Gastrocnemius medialis (tissue), 4 donors: Measurements from ENCODE around the gene CALHM6. TPM values are rescaled to one million over a fixed set of nuclear protein-coding genes. Genes with fewer than 3 reads are reported as not detected.

Experiments used
- ATAC-seq, 2 donors: fragments of 150-250 bp; one replicate each; pipeline ENCODE4 v1.9.1; 2016
- DNase-seq, 2 donors: peaks; one replicate each; pipeline ENCODE4 v3.0.0-alpha.2; 2019
- H3K27ac ChIP-seq, 4 donors: fragments of 200-600 bp; sonication (generic); 1 replicate in 1 of 4; 2 replicates in 3 of 4; pipeline ENCODE4 v1.5.1; 2016 to 2018; ENCODE audit warnings: mild to moderate bottlenecking in 2 of 4, moderate library complexity in 1 of 4
- H3K27me3 ChIP-seq, 3 donors: fragments of 200-600 bp; sonication (generic) in 2 of 3; 1 replicate in 1 of 3; 2 replicates in 2 of 3; pipeline versions ENCODE4 v1.5.1 to v1.6.0; 2016 to 2019; ENCODE audit warnings: mild to moderate bottlenecking in 1 of 3, moderate library complexity in 1 of 3
- H3K36me3 ChIP-seq, 2 donors: fragments of 200-600 bp; sonication (generic) in 1 of 2; one replicate each; pipeline ENCODE4 v1.5.1; 2017 to 2018
- H3K4me1 ChIP-seq, 2 donors: fragments of 200-600 bp; sonication (generic) in 1 of 2; one replicate each; pipeline ENCODE4 v1.5.1; 2016 to 2017; ENCODE audit warnings: mild to moderate bottlenecking in 2 of 2
- H3K4me3 ChIP-seq, 4 donors: fragments of 200-600 bp; sonication (generic) in 3 of 4; 1 replicate in 1 of 4; 2 replicates in 3 of 4; pipeline ENCODE4 v1.5.1; 2016 to 2019; ENCODE audit warnings: mild to moderate bottlenecking in 2 of 4
- H3K9me3 ChIP-seq, 3 donors: fragments of 200-600 bp; sonication (generic) in 2 of 3; 1 replicate in 1 of 3; 2 replicates in 2 of 3; pipeline ENCODE4 v1.5.1; 2016 to 2019
- CTCF ChIP-seq, 5 experiments: fragments of 450-650 bp in 3 of 5; fragments of 200-600 bp in 2 of 5; sonication (generic) in 2 of 5; IDR thresholded peaks in 4 of 5; conservative IDR thresholded peaks in 1 of 5; 1 replicate in 4 of 5; 2 replicates in 1 of 5; pipeline ENCODE4 v1.5.1; 2016 to 2019; ENCODE audit warnings: antibody characterized with exemption in 5 of 5, mild to moderate bottlenecking in 3 of 5, moderate library complexity in 3 of 5
- POLR2A ChIP-seq, 2 donors: fragments of 450-650 bp; IDR thresholded peaks; one replicate each; pipeline ENCODE4 v1.6.1; 2017; ENCODE audit warnings: antibody characterized with exemption in 2 of 2, mild to moderate bottlenecking in 2 of 2, moderate library complexity in 2 of 2
- in situ Hi-C, 4 donors: fragments of 200-750 bp; cut with MboI; loops; one replicate each; pipeline versions ENCODE4 v1.15.0 to v1.8.0; 2017; ENCODE audit warnings: low sequenced_read_pairs in 4 of 4
- intact Hi-C: fragments of 100-400 bp; cut with DNase I; formaldehyde crosslinking; loops from one replicate; pipeline ENCODE4 v1.15.1; 2023; ENCODE audit warnings: low total_unique reads
- total RNA-seq, 4 donors: library from RNA; depleted of rRNA; stranded (reverse); fragments of >200 nt; gene quantifications; one replicate each; pipeline versions ENCODE4 v1.1.0 to v1.2.3, GENCODE V29; 2016

Gene CALHM6
- total RNA-seq, 4 donors from 2014 or later = 0.63 to 2.3 (median 0.86) TPM

- in situ Hi-C loops = no loop called here
These were observed 13.6 kb upstream of the CALHM6 start for GRCh38 chr6:116447496-116448011.

DNA sequence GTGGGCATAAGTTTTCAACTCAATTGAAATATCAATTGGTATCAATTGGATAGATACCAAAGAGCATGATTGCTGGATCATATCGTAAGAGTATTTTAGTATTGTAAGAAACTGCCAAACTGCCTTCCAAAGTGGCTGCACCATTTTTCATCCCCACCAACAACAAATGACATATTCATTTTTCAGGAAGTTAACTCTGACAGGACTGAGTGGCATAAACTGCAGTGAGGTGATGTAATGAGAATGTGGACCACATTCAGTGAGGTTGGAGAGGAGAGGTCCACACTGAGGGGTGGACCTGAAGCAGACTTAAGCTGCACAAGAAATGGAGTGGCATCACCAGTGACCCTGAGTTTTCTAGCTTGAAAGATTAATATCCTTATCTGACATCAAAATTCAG lies 11.6 kb upstream of the CALHM6 start:
- intact Hi-C loops = no loop called here
- no peak for ATAC-seq

More at GRCh38 chr6:116447496-116448011, 13.6 kb upstream of the CALHM6 start:
- no peaks in the 10 kb centered on the region for H3K9me3 ChIP-seq
- H3K4me3 ChIP-seq = no peak overlapping the region
- H3K36me3 ChIP-seq = no peaks in the 10 kb centered on the region
- H3K27ac ChIP-seq = no peak overlapping the region
- H3K4me1 ChIP-seq = no peaks in the 10 kb centered on the region
- no peaks in the 10 kb centered on the region for H3K27me3 ChIP-seq
- TF ChIP-seq POLR2A (IDR thresholded peaks at IDR 0.05) (no peak), CTCF (IDR thresholded peaks at IDR 0.05 in 4 of 5, conservative IDR thresholded peaks at IDR 0.05 in 1 of 5) (no peak)
- intact Hi-C loops = no loop called here
- ATAC-seq (peak in 1 of 2 donors; percentile 20), DNase-seq (no peak)

DNA sequence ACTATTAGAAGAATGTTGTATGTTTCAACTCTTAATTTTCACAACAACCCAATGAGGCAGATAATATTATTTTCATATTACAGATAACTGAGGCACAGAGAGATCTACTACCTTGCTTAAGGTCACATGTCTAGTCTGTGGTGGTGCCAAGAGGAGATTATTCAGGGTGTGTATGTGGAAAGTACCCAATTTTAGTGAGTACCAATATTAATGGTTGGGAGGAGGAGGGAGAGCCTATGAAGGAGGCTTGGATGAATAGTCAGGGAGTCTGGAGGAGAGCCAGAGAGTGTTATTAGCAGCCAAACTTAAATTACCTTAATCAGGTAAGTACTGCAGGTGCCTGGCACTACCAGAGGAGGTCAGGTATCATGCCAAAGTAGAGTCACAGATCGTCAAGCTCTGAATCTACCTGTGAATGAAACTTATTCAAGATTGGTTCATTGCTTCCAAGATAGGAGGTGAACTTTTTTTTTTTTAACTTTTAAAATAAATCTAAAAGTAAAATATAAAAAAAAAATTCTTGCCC lies 10.9 kb upstream of the CALHM6 start:
- Histone ChIP-seq H3K9me3 (no peaks in the 10 kb centered on the region), H3K4me3 (no peak overlapping the region), H3K36me3 (no peaks in the 10 kb centered on the region), H3K27me3 (no peaks in the 10 kb centered on the region), H3K4me1 (no peaks in the 10 kb centered on the region), H3K27ac (no peak overlapping the region)
- in situ Hi-C loops = no loop called here
- intact Hi-C loops = no loop called here
- DNase-seq = no peak
- ATAC-seq = no peak
- TF ChIP-seq CTCF (IDR thresholded peaks at IDR 0.05 in 4 of 5, conservative IDR thresholded peaks at IDR 0.05 in 1 of 5) = no peak

More for the DNA sequence above, 11.6 kb upstream of the CALHM6 start:
- no peaks in the 10 kb centered on the region for H3K36me3 ChIP-seq
- in situ Hi-C loops = no loop called here
- H3K4me3 ChIP-seq = no peak overlapping the region
- no peaks in the 10 kb centered on the region for H3K9me3 ChIP-seq
- no peak overlapping the region for H3K27ac ChIP-seq
- no peak for DNase-seq
- no peaks in the 10 kb centered on the region for H3K4me1 ChIP-seq
- no peaks in the 10 kb centered on the region for H3K27me3 ChIP-seq
- TF ChIP-seq CTCF (IDR thresholded peaks at IDR 0.05 in 4 of 5, conservative IDR thresholded peaks at IDR 0.05 in 1 of 5) (no peak), POLR2A (IDR thresholded peaks at IDR 0.05) (no peak)

DNA sequence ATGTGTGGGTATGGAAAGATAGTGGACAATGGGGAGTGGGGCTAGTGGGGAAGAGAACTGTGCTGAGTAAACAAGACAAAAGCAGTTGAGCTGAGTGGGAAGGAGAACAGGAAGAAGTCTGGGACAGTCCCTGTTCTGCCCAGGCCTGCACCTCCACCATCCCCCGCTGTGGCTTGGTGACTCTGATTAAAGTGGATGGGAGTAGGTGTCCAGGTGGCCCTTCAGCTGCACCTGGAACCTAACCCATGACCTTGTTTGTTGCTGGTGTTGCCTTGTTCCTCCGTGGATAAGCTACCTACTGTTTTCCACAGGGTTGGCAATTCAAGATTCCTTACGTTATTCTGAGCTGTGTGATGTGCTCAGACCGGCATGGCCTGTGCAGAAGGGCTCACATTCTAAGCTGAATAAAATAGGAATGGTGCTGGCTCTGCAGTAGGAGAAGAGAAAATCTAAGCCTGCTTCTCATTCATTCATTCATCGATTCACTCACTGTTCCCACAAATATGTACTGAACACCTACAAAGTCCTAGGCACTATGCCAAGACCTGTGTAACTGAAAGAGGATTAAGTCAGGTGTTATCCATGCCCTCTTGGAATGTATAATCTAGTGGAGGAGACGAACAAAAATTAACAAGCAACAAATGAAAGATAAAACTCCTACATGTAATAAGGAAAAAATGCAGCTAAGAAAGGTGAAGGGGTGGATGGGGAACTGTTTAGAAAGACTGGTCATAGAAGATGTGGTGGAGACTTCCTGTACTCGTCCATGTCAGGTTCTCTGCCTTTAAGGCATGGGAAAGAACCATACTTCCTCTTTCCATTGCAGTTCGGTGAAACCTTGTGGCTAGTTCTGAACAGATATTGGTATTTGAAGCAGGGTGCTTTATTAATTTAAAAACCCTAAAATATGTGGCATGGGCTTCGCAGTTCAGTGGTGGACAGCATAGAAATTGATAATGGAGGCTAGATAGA lies 10.1 kb upstream of the CALHM6 start:
- no peak for DNase-seq
- no peak overlapping the region for H3K4me3 ChIP-seq
- in situ Hi-C loops = no loop called here
- H3K36me3 ChIP-seq = no peaks in the 10 kb centered on the region
- H3K9me3 ChIP-seq = no peaks in the 10 kb centered on the region
- TF ChIP-seq POLR2A (IDR thresholded peaks at IDR 0.05) (no peak), CTCF (IDR thresholded peaks at IDR 0.05 in 4 of 5, conservative IDR thresholded peaks at IDR 0.05 in 1 of 5) (no peak)
- no peak overlapping the region for H3K27ac ChIP-seq
- no peaks in the 10 kb centered on the region for H3K4me1 ChIP-seq
- no peaks in the 10 kb centered on the region for H3K27me3 ChIP-seq
- ATAC-seq = no peak
- intact Hi-C loops = no loop called here
